HG03520 (cell line): ENCODE measurements around the gene TEX48.

ENCODE experiments used
- ATAC-seq: cut with Tn5 transposase; IDR thresholded peaks from one replicate; pipeline ENCODE4 v1.9.1; 2021; ENCODE audit warnings: mild to moderate bottlenecking, moderate library complexity; ENCODE audit not compliant: unreplicated experiment

The TEX48 gene

DNA sequence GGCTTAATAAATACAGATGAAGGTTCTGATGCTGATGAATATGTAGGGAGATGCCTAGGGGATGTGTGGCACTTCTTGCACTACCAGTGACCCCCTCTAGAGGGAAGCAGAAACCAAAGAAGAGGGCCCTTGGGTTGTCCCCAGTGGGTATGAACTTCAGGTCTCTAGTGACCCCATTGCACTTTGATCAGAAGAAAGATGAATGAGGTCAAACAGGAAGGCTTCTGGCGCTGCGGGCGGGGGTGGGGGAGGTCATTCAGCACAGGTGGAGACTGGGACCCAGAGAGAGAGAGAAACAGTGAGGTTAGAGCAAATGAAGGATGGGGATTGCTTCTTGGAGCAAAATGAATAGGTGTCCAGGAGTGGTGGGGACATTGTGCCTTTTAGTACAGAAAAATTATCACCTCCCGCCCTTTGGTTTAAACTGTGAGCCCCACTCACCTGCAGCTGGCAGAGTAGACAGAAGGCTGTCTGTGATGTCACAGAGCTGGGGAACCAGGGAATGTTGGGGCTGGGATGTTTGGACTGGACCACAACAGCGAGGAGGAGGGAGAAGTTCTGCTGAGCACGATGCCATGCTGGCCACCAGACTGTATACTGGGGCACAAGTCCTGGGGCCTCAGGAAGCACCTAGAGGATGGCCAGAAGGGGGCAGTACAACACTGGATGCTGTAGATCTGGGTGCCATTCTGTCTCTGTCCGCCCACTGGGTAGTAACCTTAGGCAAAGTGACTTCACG, at the start of gene TEX48:
TEX48 (minus strand) TSS at position 599 of the 739 bp plus-strand sequence. CDS start 10,469 bp downstream, outside the sequence.
- ATAC-seq = peak; percentile 80

DNA sequence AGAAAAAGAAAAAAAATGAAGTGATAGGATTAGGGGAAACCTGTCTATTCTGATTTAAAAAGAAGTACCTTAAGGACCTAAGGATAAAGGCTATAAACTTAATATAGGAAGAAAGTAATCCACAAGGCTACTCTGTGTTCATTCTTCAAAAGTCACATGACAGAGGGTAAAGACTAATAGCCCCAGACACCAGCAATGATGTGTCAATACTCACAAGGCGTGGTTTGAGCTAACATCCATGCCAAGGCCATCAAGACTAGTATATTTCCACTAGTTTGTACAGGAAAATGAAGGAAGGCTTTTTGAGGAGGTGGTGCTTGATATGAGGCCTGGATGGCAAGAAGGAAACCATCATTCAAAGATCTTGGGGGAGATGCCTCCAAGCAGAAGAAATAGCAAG, 49.7 kb upstream of the TEX48 start:
- no peak for ATAC-seq

GRCh38 chr9:114729706-114730105, 47.7 kb upstream of the TEX48 start:
- ATAC-seq = no peak

DNA sequence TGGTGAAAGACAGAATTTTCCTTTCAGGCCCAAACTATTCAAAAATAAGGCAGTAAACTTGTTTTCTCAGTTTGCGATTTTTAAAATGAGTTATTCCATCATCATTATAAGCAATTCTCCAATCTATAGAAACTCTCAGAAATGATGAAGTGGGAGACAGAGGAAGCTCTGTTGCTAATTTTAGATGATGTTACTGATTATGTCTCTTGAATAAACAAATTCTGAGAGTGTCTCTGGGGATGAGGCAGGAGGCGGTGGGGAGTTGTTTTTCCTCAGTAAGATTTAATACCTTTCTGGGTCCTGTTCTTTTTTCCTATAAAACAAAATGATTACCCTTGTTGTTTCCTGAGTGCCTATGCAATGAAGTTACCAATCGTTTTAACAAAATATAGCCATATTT, 43.9 kb upstream of the TEX48 start:
- no peak for ATAC-seq

GRCh38 chr9:114724744-114725143, 42.8 kb upstream of the TEX48 start:
- ATAC-seq = no peak

DNA sequence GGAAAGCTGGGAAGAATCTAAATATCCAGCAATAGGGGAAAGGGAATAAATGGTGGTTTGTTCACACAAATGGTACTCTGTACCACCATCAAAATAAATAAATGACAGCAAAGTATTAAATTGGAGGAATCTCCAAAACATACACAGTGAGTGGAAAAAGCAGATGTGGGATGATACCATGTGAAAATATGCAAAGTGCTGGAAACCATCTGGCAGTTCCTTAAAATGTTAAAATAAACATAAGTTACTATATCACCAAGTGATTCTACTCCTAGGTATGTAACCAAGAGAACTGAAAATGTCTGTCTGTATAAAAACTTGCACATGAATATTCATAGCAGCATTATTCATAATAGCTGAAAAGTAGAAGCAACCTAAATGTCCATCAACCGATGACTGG, 41.9 kb upstream of the TEX48 start:
- ATAC-seq = no peak

- ATAC-seq = no peak
Observed at GRCh38 chr9:114722937-114723620, 41.1 kb upstream of the TEX48 start.

GRCh38 chr9:114722081-114722621, 40.2 kb upstream of the TEX48 start:
- no peak for ATAC-seq

DNA sequence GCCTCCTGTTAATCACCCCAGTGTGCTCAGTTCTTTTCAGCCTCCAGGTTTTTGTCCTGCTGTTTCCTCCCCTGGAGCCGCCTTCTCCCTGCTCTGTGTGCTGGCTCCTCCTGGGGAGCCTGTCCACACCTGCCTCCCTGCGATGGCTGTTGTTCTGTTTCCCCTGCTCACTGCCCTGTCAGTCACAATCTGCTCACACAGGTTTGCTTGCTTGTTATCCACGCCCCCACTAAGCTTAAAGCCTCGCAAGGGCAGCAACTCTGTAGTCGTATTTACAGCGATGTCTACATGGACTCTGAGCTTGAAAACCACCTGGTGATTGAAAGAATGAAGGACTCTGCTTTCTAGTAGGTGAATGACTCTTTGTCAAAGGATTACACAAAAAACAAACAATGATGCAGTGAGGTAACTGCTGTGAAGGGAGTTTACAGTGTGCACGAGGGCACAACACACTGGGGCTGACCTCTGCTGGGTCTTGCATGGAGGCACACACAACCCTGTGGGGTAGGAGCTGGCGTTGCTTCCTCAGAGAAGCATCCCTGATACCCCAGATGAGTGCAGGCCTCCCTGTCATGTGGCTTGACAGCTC, 39.6 kb upstream of the TEX48 start:
- no peak for ATAC-seq

- no peak for ATAC-seq
Observed at GRCh38 chr9:114720086-114720676, 38.2 kb upstream of the TEX48 start.

DNA sequence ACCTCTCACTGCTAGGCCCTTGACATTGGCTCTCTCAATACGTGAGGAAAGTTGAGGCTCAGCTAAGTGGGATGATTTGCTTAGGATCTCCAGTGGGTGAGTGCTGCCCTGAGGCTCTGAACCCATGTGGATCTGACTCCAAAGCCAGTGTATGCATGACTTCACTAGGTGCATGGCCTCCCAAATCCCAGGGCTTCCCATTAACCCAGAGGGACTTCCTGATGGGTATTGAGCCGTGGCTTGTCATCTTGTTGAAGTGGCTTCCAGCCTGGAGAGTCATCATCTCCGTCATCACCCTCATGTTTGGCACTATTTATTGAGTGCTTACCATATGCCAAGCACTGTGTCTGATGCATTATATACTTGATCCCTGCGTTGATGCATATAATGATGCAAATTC, 37.3 kb upstream of the TEX48 start:
- no peak for ATAC-seq

GRCh38 chr9:114718801-114719221, 36.8 kb upstream of the TEX48 start:
- peak; percentile 94 for ATAC-seq

- ATAC-seq = no peak
Observed at GRCh38 chr9:114717908-114718486, 36.0 kb upstream of the TEX48 start.

- ATAC-seq = no peak
Observed at GRCh38 chr9:114709636-114710035, 27.6 kb upstream of the TEX48 start.

DNA sequence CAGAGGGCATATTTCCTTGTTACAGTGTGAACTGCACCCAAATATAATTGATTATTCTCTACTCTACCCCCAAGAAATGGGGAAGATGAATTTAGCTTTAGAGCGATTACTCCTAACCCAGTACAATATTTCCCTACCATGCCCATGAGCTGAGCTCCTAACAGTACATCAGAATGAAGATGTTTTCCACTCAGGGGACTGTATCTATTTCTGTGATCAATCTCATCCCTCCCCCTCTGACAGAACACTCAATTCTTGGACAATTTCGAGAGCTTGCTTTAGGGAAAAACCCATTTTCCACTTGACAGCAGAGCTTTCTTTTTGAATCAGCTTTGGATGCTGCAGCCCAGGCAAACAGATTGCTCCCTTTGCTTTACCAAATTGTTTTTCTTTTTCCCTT, 24.7 kb upstream of the TEX48 start:
- no peak for ATAC-seq

DNA sequence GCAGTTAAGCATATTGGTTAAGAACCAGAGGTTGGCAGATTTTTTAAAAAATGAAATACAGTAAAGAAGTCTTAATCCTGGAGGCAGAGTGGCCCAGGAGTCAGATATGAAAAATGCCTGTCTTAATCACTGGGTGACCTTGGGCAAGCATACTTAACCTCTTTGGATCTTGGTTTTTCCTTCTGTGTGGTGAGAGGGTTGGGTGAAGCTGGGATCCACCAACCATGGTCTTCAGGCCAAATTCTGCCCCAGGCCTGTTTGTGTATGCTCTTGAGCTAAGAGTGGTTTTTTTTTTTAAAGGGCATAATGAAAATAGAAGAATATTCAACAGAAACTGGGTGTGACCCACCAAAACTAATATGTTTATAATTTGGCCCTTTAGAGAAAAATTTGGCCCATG, 20.0 kb upstream of the TEX48 start:
- ATAC-seq = no peak

DNA sequence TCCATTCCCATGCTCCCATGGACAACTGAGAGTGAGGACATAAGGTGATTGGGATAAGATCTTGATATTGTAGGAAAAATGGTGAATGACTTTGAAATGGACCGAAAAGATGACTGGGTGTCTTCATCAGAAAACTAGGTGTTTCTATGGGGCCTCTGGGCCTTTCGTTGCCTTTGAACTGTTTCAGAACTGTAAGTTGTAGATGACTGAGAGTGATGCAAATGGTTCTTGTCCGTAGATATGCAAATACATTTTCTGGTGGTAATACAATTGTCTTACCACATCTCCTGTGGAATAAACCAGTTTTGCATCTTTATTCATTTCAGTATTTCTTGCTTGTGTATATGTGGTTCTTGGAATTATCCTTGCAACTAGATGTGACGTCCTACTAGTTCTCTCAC, 16.0 kb upstream of the TEX48 start:
- peak; percentile 46 for ATAC-seq

DNA sequence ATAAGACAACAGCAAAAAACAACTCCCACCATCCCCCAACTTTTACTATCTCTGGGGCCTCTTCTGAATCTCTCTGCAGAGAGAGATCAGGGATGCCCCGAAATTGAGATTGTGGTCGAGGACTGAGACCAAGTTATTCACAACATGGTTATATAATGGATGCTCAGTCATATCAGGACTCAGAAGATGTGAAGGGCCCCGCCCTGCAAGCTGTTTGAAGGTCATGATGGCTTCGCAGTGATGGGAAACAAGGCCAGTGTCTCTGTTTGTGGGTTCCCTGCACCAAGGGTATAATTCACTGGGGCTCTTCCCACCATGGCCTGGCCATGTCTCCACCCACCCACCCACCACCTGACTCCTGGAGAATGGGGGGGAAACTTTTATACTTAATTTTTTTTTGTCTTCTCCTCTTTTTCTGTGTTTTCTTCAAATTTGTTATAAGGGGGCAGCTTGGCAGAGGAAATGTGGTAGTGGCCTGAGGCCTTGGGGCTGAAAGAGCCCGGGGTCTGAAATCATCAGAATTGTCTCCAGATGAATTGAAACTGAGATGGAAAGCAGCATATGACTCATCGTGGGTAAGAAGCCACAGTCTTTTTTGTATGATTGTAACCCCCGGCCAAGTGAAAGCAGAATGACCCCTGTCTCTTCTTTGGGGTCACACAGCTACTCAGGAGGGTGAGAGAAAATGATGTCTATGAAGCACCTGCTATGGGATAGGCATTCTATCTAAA, 15.0 kb upstream of the TEX48 start:
- peak; percentile 59 for ATAC-seq

- no peak for ATAC-seq
Observed at GRCh38 chr9:114695948-114696347, 14.0 kb upstream of the TEX48 start.

DNA sequence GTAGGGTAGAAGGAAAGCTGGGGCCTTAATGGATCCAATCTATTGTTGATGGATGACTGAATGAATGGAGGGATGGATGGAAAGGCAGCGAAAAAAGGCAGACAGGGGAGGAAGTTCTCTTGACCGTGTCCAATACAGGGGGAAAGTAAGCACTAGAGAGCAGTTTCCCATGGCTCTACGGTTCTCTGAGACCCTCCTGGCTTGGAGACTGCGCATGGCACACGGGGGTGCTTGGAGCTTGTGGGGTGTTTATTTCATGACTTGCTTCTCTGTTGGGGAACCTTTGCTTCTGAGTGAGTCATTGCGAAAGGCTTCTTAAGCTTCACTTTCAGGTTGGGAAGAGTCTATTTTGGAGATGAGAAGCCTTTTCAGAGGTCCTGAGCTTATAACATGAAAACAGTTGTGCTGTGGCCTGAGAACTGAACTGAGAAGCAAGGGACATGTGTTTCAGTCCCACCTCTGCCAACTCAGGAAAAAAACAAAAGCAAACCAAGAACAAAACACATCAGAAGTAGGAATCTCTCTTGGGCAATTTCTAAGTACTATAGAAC, 12.8 kb upstream of the TEX48 start:
- peak; percentile 40 for ATAC-seq
